Measurements from ENCODE around the gene GPS1.

DNA sequence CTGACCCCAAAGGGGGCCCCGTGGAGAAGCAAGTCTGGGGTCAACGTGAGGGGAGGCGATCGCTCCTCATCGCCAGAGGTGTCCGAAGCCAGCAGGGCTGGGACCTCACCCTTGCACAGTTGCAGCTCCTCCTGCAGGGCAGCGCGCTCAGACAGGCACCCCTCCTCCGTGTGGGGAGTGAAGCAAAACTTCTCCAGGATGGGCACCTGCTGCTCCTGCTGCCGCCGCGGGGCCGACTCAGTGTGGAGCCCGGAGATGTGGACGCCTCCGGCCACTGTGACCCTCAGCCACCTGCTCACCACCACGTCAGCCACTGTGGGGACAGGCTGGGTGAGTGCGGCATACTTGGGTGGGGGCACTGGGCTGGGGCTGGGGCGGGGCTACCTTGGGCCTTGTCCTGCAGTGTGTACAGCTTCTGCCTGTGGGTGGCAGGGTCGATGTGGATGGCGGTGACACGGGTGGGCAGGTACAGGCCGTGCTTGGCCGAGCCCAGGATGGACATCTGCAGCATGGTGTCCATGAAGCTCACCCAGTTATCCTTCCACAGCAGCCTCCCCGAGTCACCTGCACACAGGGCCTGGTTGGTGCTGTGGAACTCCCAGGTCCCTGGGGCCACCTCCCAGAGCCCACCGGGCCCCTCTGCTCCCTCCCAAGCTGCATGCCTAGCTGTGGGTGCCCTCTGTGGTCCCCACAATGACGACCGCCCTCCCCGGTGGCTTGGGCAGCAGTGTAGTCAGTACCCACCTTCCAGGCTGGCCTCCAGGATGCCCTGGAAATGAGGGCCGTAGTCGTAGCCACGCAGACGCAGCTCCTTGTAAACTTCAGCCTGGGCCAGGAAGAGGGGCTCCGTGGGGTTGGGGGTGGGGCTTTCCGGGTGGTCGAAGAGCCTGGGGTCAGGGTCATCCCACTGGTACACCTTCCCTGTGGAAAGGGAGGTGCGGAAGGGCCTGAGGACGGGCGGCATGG, 35.5 kb downstream of the GPS1 start:
- TF ChIP-seq, protein P1, sequence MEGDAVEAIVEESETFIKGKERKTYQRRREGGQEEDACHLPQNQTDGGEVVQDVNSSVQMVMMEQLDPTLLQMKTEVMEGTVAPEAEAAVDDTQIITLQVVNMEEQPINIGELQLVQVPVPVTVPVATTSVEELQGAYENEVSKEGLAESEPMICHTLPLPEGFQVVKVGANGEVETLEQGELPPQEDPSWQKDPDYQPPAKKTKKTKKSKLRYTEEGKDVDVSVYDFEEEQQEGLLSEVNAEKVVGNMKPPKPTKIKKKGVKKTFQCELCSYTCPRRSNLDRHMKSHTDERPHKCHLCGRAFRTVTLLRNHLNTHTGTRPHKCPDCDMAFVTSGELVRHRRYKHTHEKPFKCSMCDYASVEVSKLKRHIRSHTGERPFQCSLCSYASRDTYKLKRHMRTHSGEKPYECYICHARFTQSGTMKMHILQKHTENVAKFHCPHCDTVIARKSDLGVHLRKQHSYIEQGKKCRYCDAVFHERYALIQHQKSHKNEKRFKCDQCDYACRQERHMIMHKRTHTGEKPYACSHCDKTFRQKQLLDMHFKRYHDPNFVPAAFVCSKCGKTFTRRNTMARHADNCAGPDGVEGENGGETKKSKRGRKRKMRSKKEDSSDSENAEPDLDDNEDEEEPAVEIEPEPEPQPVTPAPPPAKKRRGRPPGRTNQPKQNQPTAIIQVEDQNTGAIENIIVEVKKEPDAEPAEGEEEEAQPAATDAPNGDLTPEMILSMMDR (IDR thresholded peaks at IDR 0.05; ENCODE audit: low read depth, low read length, poor library complexity, severe bottlenecking): no peak
- no peak for TF ChIP-seq EZH2phosphoT487 (IDR thresholded peaks at IDR 0.05; ENCODE audit: borderline replicate concordance, low read length)

Measured in DOHH2 (cell line).